ENCODE data around the gene TSPAN16. TPM values are rescaled to one million over a fixed set of nuclear protein-coding genes. Genes with fewer than 3 reads are reported as not detected.

Gene TSPAN16
- total and polyA plus RNA-seq, 2 donors (not counting 3 experiments of a cell fraction or from before 2014, with no cell fraction given) = not detected

DNA sequence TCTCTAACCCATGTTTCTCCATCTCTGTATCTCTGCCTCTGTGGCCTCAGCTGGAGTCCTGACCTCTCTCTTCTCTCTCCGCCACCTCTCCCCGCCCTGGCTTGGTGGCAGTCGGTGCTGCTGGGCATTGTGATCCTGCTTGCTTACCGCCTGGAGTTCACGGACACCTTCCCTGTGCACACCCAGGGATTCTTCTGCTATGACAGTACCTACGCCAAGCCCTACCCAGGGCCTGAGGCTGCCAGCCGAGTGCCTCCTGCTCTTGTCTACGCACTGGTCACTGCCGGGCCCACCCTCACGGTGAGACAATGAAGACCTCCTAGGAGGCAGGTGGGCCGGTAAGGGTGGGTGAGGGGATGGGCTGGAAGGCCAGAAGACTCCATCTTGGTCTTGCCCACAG lies 63.5 kb downstream of the TSPAN16 start:
- dilution Hi-C loops (cut with MboI; ENCODE audit: extremely low pct_ligation_motif_present, low sequenced_read_pairs) = no loop called here
- no peak for TF ChIP-seq POLR2AphosphoS5 (IDR thresholded peaks at IDR 0.05; ENCODE audit: insufficient read depth, low read depth, low read length)
- no peak for TF ChIP-seq FOS (IDR thresholded peaks at IDR 0.05; ENCODE audit: borderline replicate concordance, insufficient read depth, low read length)
- no peak for TF ChIP-seq EZH2 (IDR thresholded peaks at IDR 0.05; ENCODE audit: borderline replicate concordance, low read depth, low read length, severe bottlenecking)
- TF ChIP-seq, protein P1, sequence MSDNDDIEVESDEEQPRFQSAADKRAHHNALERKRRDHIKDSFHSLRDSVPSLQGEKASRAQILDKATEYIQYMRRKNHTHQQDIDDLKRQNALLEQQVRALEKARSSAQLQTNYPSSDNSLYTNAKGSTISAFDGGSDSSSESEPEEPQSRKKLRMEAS (IDR thresholded peaks at IDR 0.05; ENCODE audit: insufficient read depth, insufficient read length) = no peak
- TF ChIP-seq, protein P2, sequence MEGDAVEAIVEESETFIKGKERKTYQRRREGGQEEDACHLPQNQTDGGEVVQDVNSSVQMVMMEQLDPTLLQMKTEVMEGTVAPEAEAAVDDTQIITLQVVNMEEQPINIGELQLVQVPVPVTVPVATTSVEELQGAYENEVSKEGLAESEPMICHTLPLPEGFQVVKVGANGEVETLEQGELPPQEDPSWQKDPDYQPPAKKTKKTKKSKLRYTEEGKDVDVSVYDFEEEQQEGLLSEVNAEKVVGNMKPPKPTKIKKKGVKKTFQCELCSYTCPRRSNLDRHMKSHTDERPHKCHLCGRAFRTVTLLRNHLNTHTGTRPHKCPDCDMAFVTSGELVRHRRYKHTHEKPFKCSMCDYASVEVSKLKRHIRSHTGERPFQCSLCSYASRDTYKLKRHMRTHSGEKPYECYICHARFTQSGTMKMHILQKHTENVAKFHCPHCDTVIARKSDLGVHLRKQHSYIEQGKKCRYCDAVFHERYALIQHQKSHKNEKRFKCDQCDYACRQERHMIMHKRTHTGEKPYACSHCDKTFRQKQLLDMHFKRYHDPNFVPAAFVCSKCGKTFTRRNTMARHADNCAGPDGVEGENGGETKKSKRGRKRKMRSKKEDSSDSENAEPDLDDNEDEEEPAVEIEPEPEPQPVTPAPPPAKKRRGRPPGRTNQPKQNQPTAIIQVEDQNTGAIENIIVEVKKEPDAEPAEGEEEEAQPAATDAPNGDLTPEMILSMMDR (IDR thresholded peaks at IDR 0.05; ENCODE audit: extremely low read depth in 1 of 2, insufficient read depth in 1 of 2, low read depth in 1 of 2, low read length in 2 of 2) = no peak
- no peak for TF ChIP-seq JUN (IDR thresholded peaks at IDR 0.05; ENCODE audit: borderline replicate concordance, insufficient read depth, insufficient read length, low read depth)
- TF ChIP-seq MYC (IDR thresholded peaks at IDR 0.05; ENCODE audit: low read depth, low read length) = no peak
- no peak for TF ChIP-seq GATA2 (IDR thresholded peaks at IDR 0.05; ENCODE audit: insufficient read depth, insufficient read length, low read depth, low read length)
- no peak for TF ChIP-seq POLR2A (IDR thresholded peaks at IDR 0.05; ENCODE audit: low read depth, low read length)
- POLR2A ChIA-PET = no interaction called here
- H3K27ac ChIP-seq (ENCODE audit: insufficient read depth, low read depth, low read length) = no peak overlapping the region
- H2AFZ ChIP-seq (ENCODE audit: low read depth, low read length) = no peak overlapping the region
- H3K27me3 ChIP-seq (ENCODE audit: control insufficient read depth in 2 of 2, insufficient read depth in 2 of 2, low read length in 2 of 2) = no peaks in the 10 kb centered on the region
- no peaks in the 10 kb centered on the region for H3K4me1 ChIP-seq (ENCODE audit: control insufficient read depth, extremely low read depth, insufficient read depth, low read length)
- peaks cover 0 to 11% of the 10 kb centered on the region in 2 experiments for H3K36me3 ChIP-seq (ENCODE audit: control insufficient read depth in 2 of 2, extremely low read depth in 1 of 2, insufficient read depth in 2 of 2, low read length in 2 of 2)
- no peak overlapping the region for H3K4me2 ChIP-seq (ENCODE audit: insufficient read depth, low read length)
- CTCF ChIA-PET = interaction anchor here (1.2 kb wide), 1 partner anchor 21 kb away, joined by 3 read pairs; no protein-coding TSS in a partner anchor
- no peaks in the 10 kb centered on the region for H3K9me1 ChIP-seq (replicated peaks; ENCODE audit: control insufficient read depth, extremely low read depth, insufficient read depth, low read length)
- H3K79me2 ChIP-seq (ENCODE audit: control insufficient read depth, insufficient read depth, low read length) = no peaks in the 10 kb centered on the region
- BruUV-seq (replicated peaks) = no TSS peak
- H3K4me3 ChIP-seq (replicated peaks in 1 of 3; ENCODE audit: insufficient read depth in 1 of 3, low read depth in 1 of 3, low read length in 3 of 3) = no peak overlapping the region
- H3K9ac ChIP-seq (replicated peaks; ENCODE audit: extremely low read depth, insufficient read depth, low read length) = no peak overlapping the region
- H4K20me1 ChIP-seq (replicated peaks; ENCODE audit: control insufficient read depth, extremely low read depth, insufficient read depth, low read length) = no peaks in the 10 kb centered on the region
- intact Hi-C loops (cut with micrococcal nuclease) = no loop called here
- no peaks in the 10 kb centered on the region for H3K9me3 ChIP-seq (replicated peaks; ENCODE audit: control insufficient read depth, insufficient read depth, low read length)
- DNase-seq (ENCODE audit: low read depth, low spot score) (no peak), FAIRE-seq (no peak)
